CD14-positive monocyte (primary cell): Measurements from ENCODE around the gene GAS7. TPM values are rescaled to one million over a fixed set of nuclear protein-coding genes. Genes with fewer than 3 reads are reported as not detected.

ENCODE experiments used
- DNase-seq, 3 donors: peaks; one replicate each; pipeline ENCODE4 v3.0.0-alpha.2; 2011 to 2022
- H2AFZ ChIP-seq: 2 replicates; pipeline ENCODE4 v1.6.0; 2012; ENCODE audit warnings: mild to moderate bottlenecking, low read depth, low read length, inconsistent platforms; ENCODE audit not compliant: insufficient read depth, poor library complexity, severe bottlenecking
- H3K27ac ChIP-seq, 2 donors: 1 replicate in 1 of 2; 2 replicates in 1 of 2; pipeline ENCODE4 v1.5.1; 2012 to 2013; ENCODE audit warnings: low read length in 2 of 2, control low read depth in 1 of 2, inconsistent platforms in 1 of 2, low read depth in 1 of 2, mild to moderate bottlenecking in 1 of 2
- H3K27me3 ChIP-seq, 2 donors: one replicate each; pipeline versions ENCODE4 v1.6.0 to v1.6.1; 2011 to 2013; ENCODE audit warnings: low read length in 2 of 2; ENCODE audit not compliant: control insufficient read depth in 2 of 2, insufficient read depth in 2 of 2
- H3K36me3 ChIP-seq, 2 donors: replicated peaks in 1 of 2; 1 replicate in 1 of 2; 2 replicates in 1 of 2; pipeline versions ENCODE4 v1.5.1 to v1.6.1; 2012 to 2013; ENCODE audit warnings: low read length in 2 of 2, control low read depth in 1 of 2, inconsistent platforms in 1 of 2, mild to moderate bottlenecking in 1 of 2; ENCODE audit not compliant: insufficient read depth in 2 of 2, control insufficient read depth in 1 of 2
- H3K4me1 ChIP-seq, 2 donors: 1 replicate in 1 of 2; 2 replicates in 1 of 2; pipeline versions ENCODE4 v1.5.1 to v1.6.1; 2012 to 2013; ENCODE audit warnings: low read length in 2 of 2, control low read depth in 1 of 2, inconsistent platforms in 1 of 2, mild to moderate bottlenecking in 1 of 2, moderate library complexity in 1 of 2; ENCODE audit not compliant: insufficient read depth in 2 of 2, control insufficient read depth in 1 of 2
- H3K4me2 ChIP-seq: replicated peaks from 2 replicates; pipeline ENCODE3; 2012; ENCODE audit warnings: low read length, moderate library complexity, mild to moderate bottlenecking; ENCODE audit not compliant: poor library complexity, severe bottlenecking; ENCODE audit errors: extremely low read depth
- H3K4me3 ChIP-seq, 3 experiments: fragments of 200-600 bp in 1 of 3; sonication (generic) in 1 of 3; replicated peaks in 1 of 3; 1 replicate in 2 of 3; 2 replicates in 1 of 3; pipeline ENCODE4 v1.5.1; 2011 to 2013; ENCODE audit warnings: low read length in 3 of 3, mild to moderate bottlenecking in 3 of 3, control low read depth in 2 of 3, low read depth in 2 of 3, inconsistent platforms in 1 of 3, moderate library complexity in 1 of 3
- H3K79me2 ChIP-seq: 2 replicates; pipeline ENCODE4 v1.6.0; 2012; ENCODE audit warnings: mild to moderate bottlenecking, control low read depth, inconsistent platforms, low read length, moderate library complexity; ENCODE audit not compliant: insufficient read depth
- H3K9ac ChIP-seq: 2 replicates; pipeline ENCODE4 v1.6.0; 2017; ENCODE audit warnings: low read length, mild to moderate bottlenecking; ENCODE audit not compliant: insufficient read depth, poor library complexity, severe bottlenecking
- H3K9me3 ChIP-seq, 2 donors: replicated peaks in 1 of 2; 1 replicate in 1 of 2; 2 replicates in 1 of 2; pipeline versions ENCODE4 v1.5.1 to v1.6.1; 2012 to 2013; ENCODE audit warnings: low read length in 2 of 2, control low read depth in 1 of 2; ENCODE audit not compliant: control insufficient read depth in 1 of 2, insufficient read depth in 1 of 2
- H4K20me1 ChIP-seq: 2 replicates; pipeline ENCODE4 v1.6.0; 2012; ENCODE audit warnings: mild to moderate bottlenecking, low read length, control low read depth, moderate library complexity; ENCODE audit not compliant: insufficient read depth
- H3K27ac Mint-ChIP-seq, 7 donors: one replicate each; pipeline ENCODE4 v1.8.0; 2020; ENCODE audit warnings: mild to moderate bottlenecking in 7 of 7, mixed read lengths in 7 of 7, moderate library complexity in 6 of 7, inconsistent platforms in 2 of 7
- H3K27me3 Mint-ChIP-seq, 3 donors: one replicate each; pipeline ENCODE4 v1.8.0; 2021 to 2022; ENCODE audit warnings: low read depth in 3 of 3, mild to moderate bottlenecking in 3 of 3, mixed read lengths in 3 of 3, moderate library complexity in 3 of 3, inconsistent platforms in 1 of 3
- H3K36me3 Mint-ChIP-seq, 2 donors: one replicate each; pipeline ENCODE4 v1.8.0; 2020; ENCODE audit warnings: mixed read lengths in 2 of 2, inconsistent platforms in 1 of 2, mild to moderate bottlenecking in 1 of 2
- H3K4me1 Mint-ChIP-seq: one replicate; pipeline ENCODE4 v1.8.0; 2020; ENCODE audit warnings: mild to moderate bottlenecking, mixed read lengths
- H3K4me3 Mint-ChIP-seq, 2 donors: one replicate each; pipeline ENCODE4 v1.8.0; 2020; ENCODE audit warnings: mild to moderate bottlenecking in 2 of 2, mixed read lengths in 2 of 2, moderate library complexity in 1 of 2
- H3K9me3 Mint-ChIP-seq, 7 donors: one replicate each; pipeline ENCODE4 v1.8.0; 2020 to 2022; ENCODE audit warnings: mixed read lengths in 7 of 7, mild to moderate bottlenecking in 6 of 7, moderate library complexity in 6 of 7, inconsistent platforms in 2 of 7
- WGBS: methylation state at CpG from one replicate; pipeline ENCODE4 v1.1.5; 2013; ENCODE audit warnings: missing lambda C conversion rate; ENCODE audit not compliant: insufficient coverage; 5-methylcytosine and 5-hydroxymethylcytosine counted together
- intact Hi-C, 2 donors: fragments of 100-400 bp; cut with micrococcal nuclease; formaldehyde crosslinking; loops; one replicate each; pipeline versions ENCODE4 v1.15.0 to v1.15.1; 2023
- polyA plus RNA-seq, 3 donors: library from polyadenylated mRNA; depleted of rRNA in 1 of 3; unstranded in 2 of 3; stranded (reverse) in 1 of 3; fragments of 300-500 nt in 2 of 3; fragments of >200 nt in 1 of 3; fragmentation: Illumina TruSeq in 2 of 3; gene quantifications; 1 replicate in 2 of 3; 2 replicates in 1 of 3; pipeline ENCODE4 v1.2.3, GENCODE V29; 2012 to 2021
- TF ChIP-seq, protein P1 (sequence below): fragments of 200-600 bp; IDR thresholded peaks from one replicate; pipeline ENCODE4 v1.8.0; 2022; ENCODE audit warnings: antibody characterized with exemption, mild to moderate bottlenecking

The GAS7 gene
- polyA plus RNA-seq, 3 donors = 53.1 to 91.9 (median 66.6) TPM

DNA sequence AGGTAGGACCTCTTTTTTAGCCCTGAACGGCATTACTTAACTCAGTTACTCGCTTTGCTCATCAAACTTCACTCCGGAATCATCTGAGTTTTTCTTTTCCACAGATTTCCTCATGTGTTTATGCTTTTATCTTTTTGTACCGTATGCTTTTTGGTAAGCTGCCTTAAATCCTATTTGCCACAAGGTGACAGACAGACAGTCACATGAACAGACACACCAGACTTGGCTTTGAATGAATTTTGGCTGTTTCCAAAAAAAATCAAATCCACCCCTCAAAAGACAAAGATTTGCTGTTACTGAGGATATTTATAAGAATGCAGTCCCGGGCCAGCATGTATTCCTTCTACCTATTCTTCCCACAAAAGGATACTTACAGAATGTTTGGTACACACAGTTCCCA is 10.9 kb downstream of the GAS7 start:
- Mint-ChIP-seq H3K27me3 (peaks cover 0 to 3% (median 3%) of the 10 kb centered on the region in 3 donors), H3K9me3 (peaks cover 0 to 7% (median 0%) of the 10 kb centered on the region in 7 donors), H3K4me1 (peaks cover 34% of the 10 kb centered on the region), H3K27ac (no peak overlapping the region), H3K4me3 (no peak overlapping the region), H3K36me3 (peaks cover 4 to 24% of the 10 kb centered on the region in 2 donors)
- H3K4me2 ChIP-seq = no peak overlapping the region
- TF ChIP-seq, protein P1, sequence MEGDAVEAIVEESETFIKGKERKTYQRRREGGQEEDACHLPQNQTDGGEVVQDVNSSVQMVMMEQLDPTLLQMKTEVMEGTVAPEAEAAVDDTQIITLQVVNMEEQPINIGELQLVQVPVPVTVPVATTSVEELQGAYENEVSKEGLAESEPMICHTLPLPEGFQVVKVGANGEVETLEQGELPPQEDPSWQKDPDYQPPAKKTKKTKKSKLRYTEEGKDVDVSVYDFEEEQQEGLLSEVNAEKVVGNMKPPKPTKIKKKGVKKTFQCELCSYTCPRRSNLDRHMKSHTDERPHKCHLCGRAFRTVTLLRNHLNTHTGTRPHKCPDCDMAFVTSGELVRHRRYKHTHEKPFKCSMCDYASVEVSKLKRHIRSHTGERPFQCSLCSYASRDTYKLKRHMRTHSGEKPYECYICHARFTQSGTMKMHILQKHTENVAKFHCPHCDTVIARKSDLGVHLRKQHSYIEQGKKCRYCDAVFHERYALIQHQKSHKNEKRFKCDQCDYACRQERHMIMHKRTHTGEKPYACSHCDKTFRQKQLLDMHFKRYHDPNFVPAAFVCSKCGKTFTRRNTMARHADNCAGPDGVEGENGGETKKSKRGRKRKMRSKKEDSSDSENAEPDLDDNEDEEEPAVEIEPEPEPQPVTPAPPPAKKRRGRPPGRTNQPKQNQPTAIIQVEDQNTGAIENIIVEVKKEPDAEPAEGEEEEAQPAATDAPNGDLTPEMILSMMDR = no peak
- H3K9ac ChIP-seq = no peak overlapping the region
- peaks cover 0 to 3% of the 10 kb centered on the region in 2 donors for H3K36me3 ChIP-seq
- H4K20me1 ChIP-seq = peaks cover 82% of the 10 kb centered on the region
- no peaks in the 10 kb centered on the region for H3K9me3 ChIP-seq
- no peak overlapping the region for H3K4me3 ChIP-seq
- no peak overlapping the region for H2AFZ ChIP-seq
- no peak for DNase-seq
- peaks cover 62% of the 10 kb centered on the region for H3K79me2 ChIP-seq
- whole genome bisulfite sequencing = no CpG with 5 or more reads among the region's 5 CpGs
- H3K27ac ChIP-seq = no peak overlapping the region
- intact Hi-C loops = no loop called here
- no peaks in the 10 kb centered on the region for H3K4me1 ChIP-seq
- no peaks in the 10 kb centered on the region for H3K27me3 ChIP-seq

DNA sequence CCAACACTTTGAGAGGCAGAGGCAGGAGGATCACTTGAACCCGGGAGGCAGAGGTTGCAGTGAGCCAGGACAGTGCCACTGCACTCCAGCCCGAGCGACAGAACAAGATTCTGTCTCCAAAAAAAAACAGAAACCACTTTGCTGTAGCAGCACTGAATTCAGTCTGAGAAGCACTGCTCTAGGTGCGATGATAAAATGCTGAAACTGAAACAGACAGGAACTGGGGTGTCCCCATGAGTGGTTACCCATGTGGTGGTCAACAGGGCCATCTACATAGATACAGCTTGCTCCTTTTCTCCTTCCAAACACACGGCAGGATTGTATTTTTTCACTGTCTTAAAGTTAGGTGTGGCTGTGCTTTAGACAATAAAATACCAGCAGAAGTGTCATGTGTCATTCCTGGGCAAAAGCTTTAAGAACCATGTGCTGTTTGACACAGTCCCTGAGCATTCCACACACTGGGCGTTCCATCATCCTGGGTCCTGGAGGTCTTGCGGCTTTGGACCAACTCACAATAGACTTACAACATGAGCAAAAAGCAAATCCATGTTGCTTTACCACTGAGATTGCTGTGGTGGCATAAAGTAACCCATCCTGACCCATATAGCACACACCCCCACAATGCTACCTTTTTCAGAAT is 11.5 kb downstream of the GAS7 start:
- intact Hi-C loops = no loop called here
- Histone ChIP-seq H3K4me1 (no peaks in the 10 kb centered on the region), H3K79me2 (peaks cover 58% of the 10 kb centered on the region), H3K36me3 (no peaks in the 10 kb centered on the region), H2AFZ (no peak overlapping the region), H3K9ac (no peak overlapping the region), H3K4me2 (no peak overlapping the region), H3K27me3 (no peaks in the 10 kb centered on the region), H3K9me3 (no peaks in the 10 kb centered on the region), H3K27ac (no peak overlapping the region), H3K4me3 (no peak overlapping the region), H4K20me1 (peaks cover 81% of the 10 kb centered on the region)
- TF ChIP-seq, protein P1 = no peak
- no peak for DNase-seq
- peaks cover 0 to 7% (median 0%) of the 10 kb centered on the region in 7 donors for H3K9me3 Mint-ChIP-seq
- H3K4me3 Mint-ChIP-seq = no peak overlapping the region
- no peak overlapping the region for H3K27ac Mint-ChIP-seq
- peaks cover 35% of the 10 kb centered on the region for H3K4me1 Mint-ChIP-seq
- peaks cover 6 to 22% of the 10 kb centered on the region in 2 donors for H3K36me3 Mint-ChIP-seq
- WGBS = 93% methylated on average over 5 of the region's 7 CpGs
- H3K27me3 Mint-ChIP-seq = peaks cover 2 to 3% (median 3%) of the 10 kb centered on the region in 3 donors
